NCI-H2171 (cell line): Measurements from ENCODE around the gene CPNE2.

Experiments
- DNase-seq: peaks from one replicate; lab custom pipeline; 2025; lab: John Stamatoyannopoulos, UW

Gene CPNE2

GRCh38 chr16:57123974-57124674, 31.7 kb downstream of the CPNE2 start:
- no peak for DNase-seq

GRCh38 chr16:57125376-57125775, 33.0 kb downstream of the CPNE2 start:
- no peak for DNase-seq

DNA sequence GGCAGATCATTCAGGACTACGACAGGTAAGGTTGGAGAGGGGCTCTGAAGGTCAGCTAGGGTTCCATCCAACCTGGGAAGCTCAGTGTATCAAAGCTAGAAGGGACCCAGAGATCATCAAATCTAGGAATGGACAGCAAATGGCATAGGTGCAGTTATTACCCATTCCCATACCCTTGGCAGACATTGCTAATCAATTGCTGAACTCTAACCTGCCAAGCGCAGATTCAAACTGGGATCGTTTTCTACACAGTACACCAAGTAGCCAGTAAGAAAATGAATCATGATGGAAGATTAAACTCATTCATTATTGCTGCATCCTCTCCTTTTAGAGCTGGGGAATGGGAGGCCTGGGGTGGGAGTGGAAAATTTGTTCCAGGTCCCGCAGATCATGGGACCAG, 33.6 kb downstream of the CPNE2 start:
- DNase-seq, result no peak

GRCh38 chr16:57126411-57126810, 34.0 kb downstream of the CPNE2 start:
- no peak for DNase-seq

GRCh38 chr16:57127037-57127763, 34.8 kb downstream of the CPNE2 start:
- no peak for DNase-seq

- DNase-seq, result no peak
These were observed 35.5 kb downstream of the CPNE2 start for GRCh38 chr16:57127836-57128235.

DNA sequence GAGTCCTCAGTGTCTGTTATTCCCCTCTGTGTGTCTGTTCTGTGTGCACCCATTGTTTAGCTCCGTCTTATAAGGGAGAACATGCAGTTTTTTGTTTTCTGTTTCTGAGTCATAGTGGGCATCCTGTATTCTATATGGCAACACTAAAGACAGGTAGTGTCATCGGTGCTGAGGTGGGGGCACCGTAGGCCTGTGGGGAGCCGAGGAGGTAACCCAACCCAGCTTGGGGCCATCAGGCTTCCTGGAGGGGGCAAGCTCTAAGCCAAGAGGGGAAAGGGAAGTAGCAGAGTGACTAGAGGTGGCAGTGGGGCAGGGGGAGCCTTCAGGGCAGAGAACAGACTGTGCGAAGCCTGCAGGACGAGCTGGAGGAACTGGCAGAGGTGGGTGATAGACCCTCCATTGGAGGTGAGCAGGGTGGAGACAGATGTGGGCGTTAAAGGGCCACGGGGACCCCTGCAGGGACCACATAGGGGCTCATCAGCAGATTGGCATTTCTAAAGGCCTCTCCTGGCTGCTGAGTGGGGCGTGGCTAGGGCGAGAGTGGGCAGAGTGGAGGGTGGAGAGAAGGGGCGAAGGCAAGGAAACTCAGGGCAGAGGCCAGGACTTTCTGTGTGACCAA, 36.5 kb downstream of the CPNE2 start:
- no peak for DNase-seq

GRCh38 chr16:57130950-57131321, 38.6 kb downstream of the CPNE2 start:
- DNase-seq, result no peak

- DNase-seq, result no peak
These were observed 39.1 kb downstream of the CPNE2 start for GRCh38 chr16:57131351-57131970.

DNA sequence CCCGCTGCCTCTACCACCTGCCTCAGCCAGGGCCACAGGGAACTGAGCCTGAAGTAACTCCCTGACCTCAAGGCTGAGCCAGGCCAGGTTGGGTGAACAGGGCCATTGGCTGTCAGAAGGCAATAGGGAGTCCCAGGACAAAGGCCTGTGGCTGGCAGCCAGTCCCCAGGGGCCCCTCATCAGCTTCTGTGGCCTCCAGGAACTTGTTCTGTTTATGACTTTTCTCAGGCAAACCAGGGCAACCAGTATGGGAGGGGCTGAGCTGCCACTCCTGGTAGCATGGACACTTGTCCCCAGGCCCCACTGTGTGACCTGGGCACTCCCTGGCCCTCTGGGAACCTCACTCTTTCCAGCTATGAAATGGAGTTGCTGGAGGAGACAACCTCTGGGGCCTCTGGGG, 40.1 kb downstream of the CPNE2 start:
- no peak for DNase-seq

DNA sequence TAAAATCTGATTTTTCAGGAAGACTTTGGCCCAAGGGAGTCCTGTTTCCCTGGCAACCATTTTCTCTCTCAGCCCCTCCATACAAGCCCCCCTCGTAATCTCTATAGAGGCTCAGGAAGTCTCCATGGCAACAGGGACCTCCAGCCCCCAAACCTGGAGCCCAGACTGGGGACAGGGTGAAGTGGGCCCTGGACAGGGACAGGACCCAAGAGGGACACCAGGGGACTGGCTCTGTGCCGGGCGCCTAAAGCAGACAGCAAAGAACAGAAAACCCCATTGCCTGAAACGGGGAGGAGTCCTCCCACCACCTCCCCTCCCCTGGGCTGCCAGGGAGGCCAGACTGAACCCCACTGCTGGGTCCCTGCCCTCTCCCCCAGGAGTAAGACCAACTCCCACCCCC, 40.6 kb downstream of the CPNE2 start:
- DNase-seq, result no peak

DNA sequence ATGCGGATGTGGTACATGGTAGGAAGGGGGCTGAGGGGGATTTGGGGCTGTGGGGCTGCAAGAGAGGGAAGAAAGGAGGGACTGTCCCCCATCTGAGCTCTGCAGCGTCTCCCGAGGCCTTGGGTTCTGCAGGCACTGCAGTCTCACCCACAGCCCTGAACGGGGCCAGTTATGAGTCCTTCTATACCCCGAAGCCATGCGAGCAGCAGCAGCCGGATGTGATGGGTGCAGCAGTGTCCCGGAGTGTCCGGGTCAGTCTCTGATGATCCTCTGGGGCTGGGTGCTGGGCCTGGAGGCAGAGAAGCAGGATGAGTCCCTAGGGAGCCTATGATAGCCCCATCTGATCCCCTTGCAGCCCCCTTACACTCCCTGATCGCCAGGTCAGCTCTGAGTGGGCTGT, 41.5 kb downstream of the CPNE2 start:
- DNase-seq, result no peak

- DNase-seq, result no peak
These were observed 42.6 kb downstream of the CPNE2 start for GRCh38 chr16:57134982-57135381.

DNA sequence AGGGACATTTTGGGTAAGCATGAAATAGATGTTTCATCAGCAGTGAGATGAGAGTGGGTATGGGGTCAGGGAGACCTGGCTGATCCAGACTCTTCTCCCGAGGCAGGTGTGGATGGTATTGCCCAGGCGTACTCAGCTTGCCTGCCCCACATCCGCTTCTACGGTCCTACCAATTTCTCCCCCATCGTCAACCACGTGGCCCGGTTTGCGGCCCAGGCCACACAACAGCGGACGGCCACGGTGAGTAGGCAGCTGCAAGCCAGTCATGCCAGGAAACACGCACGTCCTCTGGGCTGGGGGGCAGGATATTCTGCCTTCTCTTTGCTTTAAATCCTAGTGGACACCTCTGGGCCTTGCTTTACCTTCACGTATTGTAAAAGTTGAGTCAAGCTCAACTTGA, 44.7 kb downstream of the CPNE2 start:
- no peak for DNase-seq

DNA sequence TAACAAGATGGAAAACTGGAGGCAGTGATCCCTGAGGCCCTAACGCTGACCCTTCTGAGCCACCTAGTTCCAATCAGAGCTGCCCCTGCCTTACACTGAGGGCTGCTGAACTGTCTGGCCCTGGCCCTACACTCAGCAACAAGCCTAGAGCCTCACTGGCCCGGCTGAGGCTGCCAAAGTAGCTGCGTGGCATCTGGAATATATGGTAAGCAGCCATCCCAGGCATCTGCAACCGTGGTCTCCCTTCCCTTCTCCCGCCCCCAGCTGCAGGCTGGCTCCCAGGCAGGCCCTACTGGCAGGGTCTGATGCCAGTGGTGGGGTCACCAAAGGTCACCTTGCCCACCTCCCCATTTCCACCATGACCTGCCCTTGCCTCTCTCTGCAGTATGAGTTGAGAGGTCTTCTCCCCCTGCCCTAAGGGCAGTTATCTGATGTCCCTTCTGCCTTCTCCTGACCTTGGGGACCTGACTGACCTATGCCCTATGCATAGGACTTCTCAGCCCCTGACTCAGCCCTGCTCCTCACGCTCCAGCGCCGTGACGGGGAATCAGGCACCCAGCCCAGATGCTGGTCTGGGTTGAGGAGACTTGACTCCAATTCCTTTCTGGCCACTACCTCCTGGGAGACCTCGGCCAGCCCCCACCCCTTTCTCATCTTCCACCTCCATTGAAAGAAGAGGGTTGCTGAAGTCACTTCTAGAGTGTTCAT, 45.3 kb downstream of the CPNE2 start:
- DNase-seq, result no peak

DNA sequence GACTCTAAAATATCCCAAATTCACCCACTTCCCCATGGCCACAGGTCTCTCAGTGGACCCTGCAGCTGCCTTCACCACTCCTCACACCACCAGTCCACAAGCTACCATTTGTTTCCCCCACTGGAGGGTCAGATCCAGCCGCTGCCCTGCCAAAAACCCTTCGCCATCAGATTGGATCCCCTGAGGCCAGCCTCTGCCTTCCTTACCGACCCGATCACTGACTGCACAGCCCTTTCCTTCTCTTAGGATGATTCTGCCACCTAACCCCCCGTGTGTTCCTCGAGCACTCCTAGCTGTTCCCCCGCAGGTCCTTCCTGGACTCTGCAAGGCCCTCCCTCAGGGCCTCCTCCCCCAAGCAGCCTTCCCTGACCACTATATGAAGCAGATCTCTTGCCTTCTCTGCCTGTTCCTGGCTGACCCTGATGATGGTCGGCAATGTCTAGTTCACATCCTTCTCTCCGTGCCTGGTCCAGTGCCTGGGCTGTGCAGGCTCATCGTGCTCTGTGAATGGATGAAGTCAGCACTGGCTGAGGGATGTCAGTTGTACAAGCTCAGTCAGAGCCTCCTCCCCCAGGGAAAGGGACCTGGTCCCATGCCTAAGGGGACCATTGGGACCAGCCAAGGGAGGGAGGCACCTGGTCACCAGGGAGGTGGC, 46.0 kb downstream of the CPNE2 start:
- DNase-seq, result no peak

GRCh38 chr16:57140931-57141668, 48.7 kb downstream of the CPNE2 start:
- no peak for DNase-seq

DNA sequence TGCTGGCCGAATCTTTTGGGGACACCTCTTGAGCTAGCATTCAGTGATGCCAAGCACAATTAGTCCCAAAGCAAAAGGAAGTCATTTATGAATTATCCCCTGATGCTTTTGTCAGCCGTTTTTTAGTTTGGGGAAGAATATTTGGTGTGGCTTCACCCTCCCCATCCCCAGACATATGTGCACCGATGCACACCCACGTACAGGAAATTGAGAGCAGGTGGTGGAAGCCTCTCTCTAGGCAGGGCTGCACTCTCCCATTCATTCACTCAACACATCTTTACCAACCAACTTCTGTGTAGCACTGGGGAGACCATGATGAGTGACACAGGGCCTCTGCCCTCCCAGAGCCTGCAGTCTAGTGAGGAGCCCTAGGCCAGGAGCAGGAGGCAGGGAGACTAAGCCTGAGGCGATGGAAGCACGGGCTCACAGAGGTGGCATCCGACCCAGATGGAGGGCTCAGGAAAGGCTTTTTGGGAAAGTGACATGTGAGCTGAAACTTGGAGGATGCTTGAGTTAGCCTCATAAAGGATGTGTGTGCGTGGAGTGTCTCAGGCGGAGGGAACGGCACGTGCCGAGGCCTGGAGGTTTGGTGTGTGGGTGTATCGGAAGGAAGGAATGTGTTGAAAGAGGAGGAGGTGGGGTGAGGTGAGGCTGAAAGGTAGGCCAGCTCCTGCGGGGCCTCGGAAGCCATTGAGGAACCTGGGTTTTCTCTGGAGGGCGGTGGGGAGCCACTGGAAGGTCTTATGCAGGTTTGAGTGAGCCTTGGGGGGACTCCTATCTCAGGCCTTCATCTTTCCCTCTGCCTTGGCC, 49.6 kb downstream of the CPNE2 start:
- no peak for DNase-seq

GRCh38 chr16:57143149-57143921, 51.0 kb downstream of the CPNE2 start:
- DNase-seq, result no peak
